ENCODE results near the gene LMX1B.

The LMX1B gene

GRCh38 chr9:126612326-126612812 is 1.4 kb upstream of the LMX1B start:
- peaks cover 33% of the 10 kb centered on the region for H3K4me1 Mint-ChIP-seq
- DNase-seq (no peak), ATAC-seq (peak; percentile 50)
- no peak overlapping the region for H3K27ac Mint-ChIP-seq
- H3K9me3 Mint-ChIP-seq: no peaks in the 10 kb centered on the region
- H3K27me3 Mint-ChIP-seq: peaks cover 95% of the 10 kb centered on the region
- peak overlapping the region; percentile 66 to 71 for H3K4me3 Mint-ChIP-seq

GRCh38 chr9:126612813-126613641 is 701 bp upstream of the LMX1B start:
- ATAC-seq: no peak
- H3K4me1 Mint-ChIP-seq: peaks cover 35% of the 10 kb centered on the region
- H3K4me3 Mint-ChIP-seq: peak overlapping the region; percentile 63 to 71
- no peak for DNase-seq
- peaks cover 95% of the 10 kb centered on the region for H3K27me3 Mint-ChIP-seq
- H3K27ac Mint-ChIP-seq: no peak overlapping the region
- H3K9me3 Mint-ChIP-seq: no peaks in the 10 kb centered on the region

- ATAC-seq: no peak
- peaks cover 95% of the 10 kb centered on the region for H3K27me3 Mint-ChIP-seq
- H3K27ac Mint-ChIP-seq: no peak overlapping the region
- H3K4me1 Mint-ChIP-seq: peaks cover 40% of the 10 kb centered on the region
- no peak overlapping the region for H3K4me3 Mint-ChIP-seq
- H3K9me3 Mint-ChIP-seq: no peaks in the 10 kb centered on the region
- no peak for DNase-seq
Observed at GRCh38 chr9:126614088-126614454, 343 bp downstream of the LMX1B start.

GRCh38 chr9:126614455-126615244 is 922 bp downstream of the LMX1B start:
- DNase-seq (no peak), ATAC-seq (no peak)
- peaks cover 95% of the 10 kb centered on the region for H3K27me3 Mint-ChIP-seq
- peaks cover 40% of the 10 kb centered on the region for H3K4me1 Mint-ChIP-seq
- H3K4me3 Mint-ChIP-seq: peak overlapping the region; percentile 72 to 75
- peak overlapping the region in 1 of 2 donors; percentile 59 for H3K27ac Mint-ChIP-seq
- no peaks in the 10 kb centered on the region for H3K9me3 Mint-ChIP-seq

GRCh38 chr9:126615245-126615790 is 1.6 kb downstream of the LMX1B start:
- peak; percentile 47 for ATAC-seq

GRCh38 chr9:126615791-126616447 is 2.2 kb downstream of the LMX1B start:
- ATAC-seq: no peak
- Mint-ChIP-seq H3K4me1 (peaks cover 36% of the 10 kb centered on the region), H3K27ac (no peak overlapping the region), H3K27me3 (peaks cover 95% of the 10 kb centered on the region), H3K4me3 (no peak overlapping the region), H3K9me3 (no peaks in the 10 kb centered on the region)
- DNase-seq: no peak

More at GRCh38 chr9:126615245-126615790, 1.6 kb downstream of the LMX1B start:
- H3K4me3 Mint-ChIP-seq: peak overlapping the region in 1 of 2 donors; percentile 50
- peaks cover 95% of the 10 kb centered on the region for H3K27me3 Mint-ChIP-seq
- H3K9me3 Mint-ChIP-seq: no peaks in the 10 kb centered on the region
- peaks cover 40% of the 10 kb centered on the region for H3K4me1 Mint-ChIP-seq
- no peak overlapping the region for H3K27ac Mint-ChIP-seq
- DNase-seq: peak; percentile 37 to 61

GRCh38 chr9:126616521-126616976 is 2.8 kb downstream of the LMX1B start:
- DNase-seq (no peak), ATAC-seq (no peak)
- peaks cover 29% of the 10 kb centered on the region for H3K4me1 Mint-ChIP-seq
- H3K27me3 Mint-ChIP-seq: peaks cover 95% of the 10 kb centered on the region
- no peak overlapping the region for H3K27ac Mint-ChIP-seq
- H3K9me3 Mint-ChIP-seq: no peaks in the 10 kb centered on the region
- no peak overlapping the region for H3K4me3 Mint-ChIP-seq

- peaks cover 95% of the 10 kb centered on the region for H3K27me3 Mint-ChIP-seq
- H3K27ac Mint-ChIP-seq: no peak overlapping the region
- no peak overlapping the region for H3K4me3 Mint-ChIP-seq
- ATAC-seq (no peak), DNase-seq (no peak)
- H3K4me1 Mint-ChIP-seq: peaks cover 29% of the 10 kb centered on the region
- no peaks in the 10 kb centered on the region for H3K9me3 Mint-ChIP-seq
Observed at GRCh38 chr9:126617003-126617822, 3.5 kb downstream of the LMX1B start.

- Mint-ChIP-seq H3K9me3 (no peaks in the 10 kb centered on the region), H3K27ac (no peak overlapping the region), H3K4me3 (no peak overlapping the region), H3K4me1 (peaks cover 28% of the 10 kb centered on the region), H3K27me3 (peaks cover 95% of the 10 kb centered on the region)
- DNase-seq (no peak), ATAC-seq (no peak)
Observed at GRCh38 chr9:126617823-126618165, 4.1 kb downstream of the LMX1B start.

- Mint-ChIP-seq H3K27ac (no peak overlapping the region), H3K9me3 (no peaks in the 10 kb centered on the region), H3K4me3 (peak overlapping the region; percentile 56 to 59), H3K27me3 (peaks cover 95% of the 10 kb centered on the region), H3K4me1 (peaks cover 24% of the 10 kb centered on the region)
- DNase-seq (no peak), ATAC-seq (no peak)
Observed at GRCh38 chr9:126618190-126618584, 4.5 kb downstream of the LMX1B start.

- ATAC-seq: no peak
- peaks cover 22% of the 10 kb centered on the region for H3K4me1 Mint-ChIP-seq
- H3K27ac Mint-ChIP-seq: no peak overlapping the region
- DNase-seq: no peak
- H3K27me3 Mint-ChIP-seq: peaks cover 98% of the 10 kb centered on the region
- H3K4me3 Mint-ChIP-seq: peak overlapping the region; percentile 56 to 59
- H3K9me3 Mint-ChIP-seq: no peaks in the 10 kb centered on the region
Observed at GRCh38 chr9:126618585-126619360, 5.0 kb downstream of the LMX1B start.

- Mint-ChIP-seq H3K4me3 (peak overlapping the region in 1 of 2 donors; percentile 33), H3K4me1 (peaks cover 22% of the 10 kb centered on the region), H3K27ac (no peak overlapping the region), H3K27me3 (peaks cover 99% of the 10 kb centered on the region), H3K9me3 (no peaks in the 10 kb centered on the region)
- DNase-seq: no peak
- no peak for ATAC-seq
Observed at GRCh38 chr9:126619361-126620135, 5.8 kb downstream of the LMX1B start.

- Mint-ChIP-seq H3K4me1 (peaks cover 25% of the 10 kb centered on the region), H3K27ac (no peak overlapping the region), H3K4me3 (no peak overlapping the region), H3K9me3 (no peaks in the 10 kb centered on the region), H3K27me3 (peaks cover 100% of the 10 kb centered on the region)
- DNase-seq (no peak), ATAC-seq (no peak)
Observed at GRCh38 chr9:126620478-126620877, 6.8 kb downstream of the LMX1B start.
